HepG2 (cell line): ENCODE data around the gene CACNA1G. TPM values are rescaled to one million over a fixed set of nuclear protein-coding genes. Genes with fewer than 3 reads are reported as not detected.

Experiments used
- CBFB ChIP-seq: sonication (generic); formaldehyde crosslinking; IDR thresholded peaks from 2 replicates; pipeline ENCODE4 v1.4.0; 2020; ENCODE audit warnings: missing genetic modification reagents
- FOXA3 ChIP-seq: IDR thresholded peaks from 2 replicates; pipeline ENCODE4 v1.6.1; 2016; ENCODE audit warnings: missing genetic modification reagents, missing compliant biosample characterization
- JARID2 ChIP-seq: sonication (generic); formaldehyde crosslinking; IDR thresholded peaks from 2 replicates; pipeline ENCODE4 v1.8.1; 2023; ENCODE audit warnings: missing genetic modification reagents, inconsistent platforms; ENCODE audit not compliant: insufficient replicate concordance
- MEIS1 ChIP-seq: sonication (generic); formaldehyde crosslinking; IDR thresholded peaks from 2 replicates; pipeline ENCODE4 v1.9.0; 2021; ENCODE audit warnings: mild to moderate bottlenecking, missing genetic modification reagents, moderate library complexity, borderline replicate concordance
- MIER3 ChIP-seq: IDR thresholded peaks from 2 replicates; pipeline ENCODE4 v1.6.1; 2016; ENCODE audit warnings: missing compliant biosample characterization, borderline replicate concordance
- NFKBIZ ChIP-seq: IDR thresholded peaks from 2 replicates; pipeline ENCODE4 v1.6.1; 2018; ENCODE audit warnings: missing genetic modification reagents, missing compliant biosample characterization
- PHB2 ChIP-seq: fragments of 450-650 bp; IDR thresholded peaks from 2 replicates; pipeline ENCODE4 v1.6.1; 2018; ENCODE audit not compliant: partially characterized antibody
- POLR2A ChIP-seq, 2 experiments: IDR thresholded peaks; 2 replicates each; pipeline ENCODE4 v1.6.1; 2011; ENCODE audit warnings: low read depth in 2 of 2, low read length in 2 of 2, mild to moderate bottlenecking in 1 of 2, moderate library complexity in 1 of 2; ENCODE audit not compliant: insufficient read depth in 1 of 2
- RARA ChIP-seq: IDR thresholded peaks from 2 replicates; pipeline ENCODE4 v1.6.1; 2016; ENCODE audit warnings: missing genetic modification reagents, missing compliant biosample characterization
- RBFOX2 ChIP-seq: fragments of 200-400 bp; formaldehyde crosslinking; IDR thresholded peaks from 2 replicates; pipeline ENCODE4 v1.6.1; 2017; ENCODE audit warnings: low read depth, mild to moderate bottlenecking, low read length
- RXRB ChIP-seq: IDR thresholded peaks from 2 replicates; pipeline ENCODE4 v1.6.1; 2016; ENCODE audit warnings: borderline replicate concordance, missing genetic modification reagents, missing compliant biosample characterization
- SMARCE1 ChIP-seq: fragments of 450-650 bp; IDR thresholded peaks from 2 replicates; pipeline ENCODE4 v1.6.1; 2017; ENCODE audit warnings: borderline replicate concordance
- TBL1XR1 ChIP-seq: fragments of 150-350 bp; IDR thresholded peaks from 2 replicates; pipeline ENCODE4 v1.6.1; 2014; ENCODE audit warnings: borderline replicate concordance, low read length; ENCODE audit not compliant: partially characterized antibody
- ZNF12 ChIP-seq: sonication (generic); formaldehyde crosslinking; IDR thresholded peaks from 2 replicates; pipeline ENCODE4 v1.5.0; 2020; ENCODE audit warnings: missing genetic modification reagents
- ZNF143 ChIP-seq: sonication (generic); formaldehyde crosslinking; IDR thresholded peaks from 2 replicates; pipeline ENCODE4 v1.4.0; 2020; ENCODE audit warnings: missing genetic modification reagents
- ZNF274 ChIP-seq: sonication (generic); formaldehyde crosslinking; IDR thresholded peaks from 2 replicates; pipeline ENCODE4 v1.5.1; 2020; ENCODE audit warnings: mild to moderate bottlenecking, missing genetic modification reagents
- ZNF737 ChIP-seq: sonication (generic); formaldehyde crosslinking; IDR thresholded peaks from 2 replicates; pipeline ENCODE4 v1.5.0; 2020; ENCODE audit warnings: missing genetic modification reagents, mild to moderate bottlenecking, borderline replicate concordance
- ZNF746 ChIP-seq: sonication (generic); formaldehyde crosslinking; IDR thresholded peaks from 2 replicates; pipeline ENCODE4 v1.8.0; 2022; ENCODE audit warnings: mild to moderate bottlenecking, missing genetic modification reagents
- ZNF841 ChIP-seq: sonication (generic); formaldehyde crosslinking; IDR thresholded peaks from 2 replicates; pipeline ENCODE4 v1.8.1; 2023; ENCODE audit warnings: missing genetic modification reagents, borderline replicate concordance
- ZNF891 ChIP-seq: sonication (generic); formaldehyde crosslinking; IDR thresholded peaks from 2 replicates; pipeline ENCODE4 v1.5.0; 2020; ENCODE audit warnings: mild to moderate bottlenecking, missing genetic modification reagents
- polyA plus RNA-seq, 8 experiments: library from polyadenylated mRNA; depleted of rRNA in 3 of 8; stranded (reverse) in 7 of 8; unstranded in 1 of 8; fragments of >200 nt; fragmentation: Illumina TruSeq in 4 of 8; extraction: Trizol in 4 of 8; gene quantifications; 2 replicates each; pipeline versions ENCODE4 v1.2.1 to v1.2.3, GENCODE V29; 2011 to 2016; ENCODE audit warnings: low read depth in 4 of 8, missing spikeins in 1 of 8, mixed read lengths in 1 of 8; ENCODE audit not compliant: insufficient read depth in 1 of 8
- total RNA-seq, 5 experiments: library from RNA; depleted of rRNA; stranded (reverse); fragments of >200 nt; fragmentation: Illumina TruSeq; extraction: Trizol; gene quantifications; 2 replicates each; pipeline ENCODE4 v1.2.3, GENCODE V29; 2016; ENCODE audit warnings: low read depth in 1 of 5
- TF ChIP-seq, protein P1 (sequence below): IDR thresholded peaks from 2 replicates; pipeline ENCODE4 v1.6.1; 2016; ENCODE audit warnings: missing genetic modification reagents, missing compliant biosample characterization
- TF ChIP-seq, protein P2 (sequence below): IDR thresholded peaks from 2 replicates; pipeline ENCODE4 v1.6.1; 2016; ENCODE audit warnings: mild to moderate bottlenecking, missing biosample characterization, missing genetic modification reagents
- TF ChIP-seq, protein P3 (sequence below): sonication (generic); formaldehyde crosslinking; conservative IDR thresholded peaks from 2 replicates; pipeline ENCODE4 v1.4.0; 2020; ENCODE audit warnings: missing genetic modification reagents
- TF ChIP-seq, protein P4 (sequence below): sonication (generic); formaldehyde crosslinking; IDR thresholded peaks from 2 replicates; pipeline ENCODE4 v1.9.0; 2021; ENCODE audit warnings: missing genetic modification reagents, mild to moderate bottlenecking, borderline replicate concordance
- TF ChIP-seq, protein P5 (sequence below): sonication (generic); formaldehyde crosslinking; IDR thresholded peaks from 2 replicates; pipeline ENCODE4 v1.5.0; 2020; ENCODE audit warnings: mild to moderate bottlenecking, missing genetic modification reagents, moderate library complexity

The CACNA1G gene
- total and polyA plus RNA-seq, 2 of the 13 experiments (the other 11 are each of a cell fraction or from before 2014, with no cell fraction given): 0.02 TPM; not detected in 1

DNA sequence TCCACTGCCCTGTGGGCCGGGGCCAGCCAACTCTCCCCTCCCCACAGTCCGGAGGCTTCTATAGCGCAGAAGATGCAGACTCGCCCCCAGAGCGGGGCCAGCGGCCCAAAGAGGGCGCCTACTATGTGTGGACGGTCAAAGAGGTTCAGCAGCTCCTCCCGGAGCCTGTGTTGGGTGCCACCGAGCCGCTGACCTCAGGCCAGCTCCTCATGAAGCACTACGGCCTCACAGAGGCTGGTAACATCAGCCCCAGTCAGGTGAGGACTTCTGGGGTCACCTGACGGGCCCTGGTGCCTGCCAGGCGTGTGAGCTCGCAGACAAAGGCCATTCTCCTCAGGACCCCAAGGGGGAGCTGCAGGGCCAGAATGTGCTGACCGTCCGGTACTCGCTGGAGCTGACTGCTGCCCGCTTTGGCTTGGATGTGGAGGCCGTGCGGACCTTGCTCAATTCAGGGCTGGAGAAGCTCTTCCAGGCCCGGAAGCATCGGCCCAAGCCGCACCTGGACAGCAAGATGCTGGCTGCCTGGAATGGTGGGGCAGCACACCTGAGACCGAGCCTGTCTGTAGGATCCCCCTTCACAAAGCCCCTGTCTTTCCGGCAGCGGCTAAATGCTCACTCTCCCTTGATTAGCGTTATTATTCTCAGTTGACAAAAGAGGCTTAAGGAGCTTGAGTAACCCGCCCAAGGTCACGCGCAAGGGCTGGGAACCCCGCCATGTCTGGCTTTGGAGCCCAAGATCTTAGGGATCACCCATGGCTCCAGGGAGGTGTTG, 9.7 kb upstream of the CACNA1G start (continued):
- TF ChIP-seq ZNF274 (peak; percentile 39; the same call in 1 of the 2 replicates), ZNF737 (no peak), ZNF841 (CRISPR knock-in tag) (no peak), ZNF746 (CRISPR knock-in tag) (no peak), JARID2 (CRISPR knock-in tag) (no peak), NFKBIZ (CRISPR knock-in tag) (no peak), ZNF891 (CRISPR knock-in tag) (peak; percentile 42; the same call in 1 of the 2 replicates), TBL1XR1 (no peak), MIER3 (CRISPR knock-in tag) (peak; percentile 75; the same call in 1 of the 2 replicates), PHB2 (no peak), SMARCE1 (no peak), RBFOX2 (no peak; the same call in 1 of the 2 replicates), ZNF143 (no peak), RARA (CRISPR knock-in tag) (0 out of 2 replicates have a peak, but pooled peaks have one; percentile 11), RXRB (CRISPR knock-in tag) (peak; percentile 62; the same call in 1 of the 2 replicates), MEIS1 (CRISPR knock-in tag) (no peak), CBFB (CRISPR knock-in tag) (peak; percentile 64; the same call in 1 of the 2 replicates), ZNF12 (CRISPR knock-in tag) (peak; percentile 16; the same call in 1 of the 2 replicates), FOXA3 (CRISPR knock-in tag) (peak; percentile 51), POLR2A (IDR thresholded peaks at IDR 0.05; ENCODE audit: insufficient read depth in 1 of 2, low read depth in 2 of 2, low read length in 2 of 2) (no peak)
- TF ChIP-seq, protein P1, sequence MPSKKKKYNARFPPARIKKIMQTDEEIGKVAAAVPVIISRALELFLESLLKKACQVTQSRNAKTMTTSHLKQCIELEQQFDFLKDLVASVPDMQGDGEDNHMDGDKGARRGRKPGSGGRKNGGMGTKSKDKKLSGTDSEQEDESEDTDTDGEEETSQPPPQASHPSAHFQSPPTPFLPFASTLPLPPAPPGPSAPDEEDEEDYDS: peak; percentile 37; the same call in 1 of the 2 replicates
- TF ChIP-seq, protein P2, sequence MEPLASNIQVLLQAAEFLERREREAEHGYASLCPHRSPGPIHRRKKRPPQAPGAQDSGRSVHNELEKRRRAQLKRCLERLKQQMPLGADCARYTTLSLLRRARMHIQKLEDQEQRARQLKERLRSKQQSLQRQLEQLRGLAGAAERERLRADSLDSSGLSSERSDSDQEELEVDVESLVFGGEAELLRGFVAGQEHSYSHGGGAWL (CRISPR knock-in tag): peak; percentile 67; the same call in 1 of the 2 replicates
- TF ChIP-seq, protein P3, sequence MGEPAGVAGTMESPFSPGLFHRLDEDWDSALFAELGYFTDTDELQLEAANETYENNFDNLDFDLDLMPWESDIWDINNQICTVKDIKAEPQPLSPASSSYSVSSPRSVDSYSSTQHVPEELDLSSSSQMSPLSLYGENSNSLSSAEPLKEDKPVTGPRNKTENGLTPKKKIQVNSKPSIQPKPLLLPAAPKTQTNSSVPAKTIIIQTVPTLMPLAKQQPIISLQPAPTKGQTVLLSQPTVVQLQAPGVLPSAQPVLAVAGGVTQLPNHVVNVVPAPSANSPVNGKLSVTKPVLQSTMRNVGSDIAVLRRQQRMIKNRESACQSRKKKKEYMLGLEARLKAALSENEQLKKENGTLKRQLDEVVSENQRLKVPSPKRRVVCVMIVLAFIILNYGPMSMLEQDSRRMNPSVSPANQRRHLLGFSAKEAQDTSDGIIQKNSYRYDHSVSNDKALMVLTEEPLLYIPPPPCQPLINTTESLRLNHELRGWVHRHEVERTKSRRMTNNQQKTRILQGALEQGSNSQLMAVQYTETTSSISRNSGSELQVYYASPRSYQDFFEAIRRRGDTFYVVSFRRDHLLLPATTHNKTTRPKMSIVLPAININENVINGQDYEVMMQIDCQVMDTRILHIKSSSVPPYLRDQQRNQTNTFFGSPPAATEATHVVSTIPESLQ (CRISPR knock-in tag): no peak
- TF ChIP-seq, protein P4, sequence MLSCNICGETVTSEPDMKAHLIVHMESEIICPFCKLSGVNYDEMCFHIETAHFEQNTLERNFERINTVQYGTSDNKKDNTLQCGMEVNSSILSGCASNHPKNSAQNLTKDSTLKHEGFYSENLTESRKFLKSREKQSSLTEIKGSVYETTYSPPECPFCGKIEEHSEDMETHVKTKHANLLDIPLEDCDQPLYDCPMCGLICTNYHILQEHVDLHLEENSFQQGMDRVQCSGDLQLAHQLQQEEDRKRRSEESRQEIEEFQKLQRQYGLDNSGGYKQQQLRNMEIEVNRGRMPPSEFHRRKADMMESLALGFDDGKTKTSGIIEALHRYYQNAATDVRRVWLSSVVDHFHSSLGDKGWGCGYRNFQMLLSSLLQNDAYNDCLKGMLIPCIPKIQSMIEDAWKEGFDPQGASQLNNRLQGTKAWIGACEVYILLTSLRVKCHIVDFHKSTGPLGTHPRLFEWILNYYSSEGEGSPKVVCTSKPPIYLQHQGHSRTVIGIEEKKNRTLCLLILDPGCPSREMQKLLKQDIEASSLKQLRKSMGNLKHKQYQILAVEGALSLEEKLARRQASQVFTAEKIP: no peak
- TF ChIP-seq, protein P5, sequence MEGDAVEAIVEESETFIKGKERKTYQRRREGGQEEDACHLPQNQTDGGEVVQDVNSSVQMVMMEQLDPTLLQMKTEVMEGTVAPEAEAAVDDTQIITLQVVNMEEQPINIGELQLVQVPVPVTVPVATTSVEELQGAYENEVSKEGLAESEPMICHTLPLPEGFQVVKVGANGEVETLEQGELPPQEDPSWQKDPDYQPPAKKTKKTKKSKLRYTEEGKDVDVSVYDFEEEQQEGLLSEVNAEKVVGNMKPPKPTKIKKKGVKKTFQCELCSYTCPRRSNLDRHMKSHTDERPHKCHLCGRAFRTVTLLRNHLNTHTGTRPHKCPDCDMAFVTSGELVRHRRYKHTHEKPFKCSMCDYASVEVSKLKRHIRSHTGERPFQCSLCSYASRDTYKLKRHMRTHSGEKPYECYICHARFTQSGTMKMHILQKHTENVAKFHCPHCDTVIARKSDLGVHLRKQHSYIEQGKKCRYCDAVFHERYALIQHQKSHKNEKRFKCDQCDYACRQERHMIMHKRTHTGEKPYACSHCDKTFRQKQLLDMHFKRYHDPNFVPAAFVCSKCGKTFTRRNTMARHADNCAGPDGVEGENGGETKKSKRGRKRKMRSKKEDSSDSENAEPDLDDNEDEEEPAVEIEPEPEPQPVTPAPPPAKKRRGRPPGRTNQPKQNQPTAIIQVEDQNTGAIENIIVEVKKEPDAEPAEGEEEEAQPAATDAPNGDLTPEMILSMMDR (CRISPR knock-in tag): peak; percentile 99
